GM12878 (cell line): ENCODE results near the gene CYB5D1. TPM values are rescaled to one million over a fixed set of nuclear protein-coding genes. Genes with fewer than 3 reads are reported as not detected.
A peak's percentile ranks its signal among the peaks of the same experiment; 100 is the strongest.

Source experiments
- ATAC-seq: fragments of 200-7000 bp; cut with Tn5 transposase; 3 replicates; pipeline ENCODE4 v1.9.1; 2020; ENCODE audit warnings: mild to moderate bottlenecking, moderate library complexity
- BruUV-seq: library from RNA; stranded (reverse); fragments of 400-500 nt; replicated peaks from 2 replicates; lab custom pipeline; 2021; lab: Mats Ljungman, UMichigan
- CTCF ChIA-PET: fragments of 300-600 bp; sonication (Branson Sonifier 250); formaldehyde crosslinking; extraction: SDS; loops from one replicate; lab custom pipeline; 2021; ENCODE audit warnings: inconsistent platforms; lab: Yijun Ruan, JAX
- POLR2A ChIA-PET: fragments of 350-600 bp; formaldehyde crosslinking; extraction: SDS; loops from one replicate; lab custom pipeline; 2021; ENCODE audit warnings: inconsistent platforms; lab: Charles Lee
- RAD21 ChIA-PET: fragments of 300-600 bp; sonication (Branson Sonifier 250); formaldehyde crosslinking; loops from one replicate; lab custom pipeline; 2023; ENCODE audit warnings: antibody characterized with exemption; ENCODE audit not compliant: unreplicated experiment; lab: Charles Lee
- SMC1A ChIA-PET: fragments of 300-600 bp; sonication (Branson Sonifier 250); formaldehyde crosslinking; loops from one replicate; lab custom pipeline; 2023; ENCODE audit not compliant: unreplicated experiment, uncharacterized antibody; lab: Charles Lee
- DNase-seq: peaks from one replicate; pipeline ENCODE4 v3.0.0-alpha.2; 2011; ENCODE audit warnings: low read depth, low spot score
- FAIRE-seq: peaks from 3 replicates; lab custom pipeline; 2011; peaks lifted over from hg19 to GRCh38; lab: Jason Lieb, UNC
- H2AFZ ChIP-seq: 2 replicates; pipeline ENCODE4 v1.6.0; 2011; ENCODE audit warnings: low read depth, low read length, control low read depth; ENCODE audit not compliant: control insufficient read depth
- H3K27ac ChIP-seq: 2 replicates; pipeline ENCODE4 v1.5.1; 2011; ENCODE audit warnings: control low read depth; ENCODE audit not compliant: control insufficient read depth, insufficient read depth
- H3K27me3 ChIP-seq, 2 experiments: replicated peaks in 1 of 2; 2 replicates each; pipeline versions ENCODE4 v1.6.0 to v1.6.1; 2011; ENCODE audit warnings: low read length in 1 of 2; ENCODE audit not compliant: control insufficient read depth in 2 of 2, insufficient read depth in 2 of 2
- H3K36me3 ChIP-seq, 2 experiments: 2 replicates each; pipeline ENCODE4 v1.5.1; 2011; ENCODE audit warnings: low read length in 1 of 2; ENCODE audit not compliant: control insufficient read depth in 2 of 2, insufficient read depth in 2 of 2
- H3K4me1 ChIP-seq: 2 replicates; pipeline ENCODE4 v1.6.1; 2011; ENCODE audit warnings: mild to moderate bottlenecking, low read length, moderate library complexity, mixed read lengths; ENCODE audit not compliant: control insufficient read depth, insufficient read depth
- H3K4me2 ChIP-seq: 2 replicates; pipeline ENCODE4 v1.6.0; 2011; ENCODE audit warnings: control low read depth; ENCODE audit not compliant: control insufficient read depth, insufficient read depth
- H3K4me3 ChIP-seq: fragments of 200-600 bp; sonication (generic); 2 replicates; pipeline ENCODE4 v1.5.1; 2016
- H3K79me2 ChIP-seq: 2 replicates; pipeline ENCODE4 v1.6.0; 2011; ENCODE audit warnings: low read length; ENCODE audit not compliant: control insufficient read depth, insufficient read depth
- H3K9ac ChIP-seq: 2 replicates; pipeline ENCODE4 v1.8.0; 2011; ENCODE audit warnings: low read length, control low read depth, mixed read lengths; ENCODE audit not compliant: control insufficient read depth, insufficient read depth
- H3K9me3 ChIP-seq: replicated peaks from 3 replicates; pipeline ENCODE4 v1.5.1; 2011; ENCODE audit warnings: mild to moderate bottlenecking, low read length; ENCODE audit not compliant: control insufficient read depth, insufficient read depth
- H4K20me1 ChIP-seq: 2 replicates; pipeline ENCODE4 v1.6.0; 2011; ENCODE audit not compliant: control insufficient read depth, insufficient read depth
- ATF3 ChIP-seq: IDR thresholded peaks from 2 replicates; pipeline ENCODE4 v1.6.1; 2011; ENCODE audit warnings: low read depth, mild to moderate bottlenecking, low read length, moderate library complexity, borderline replicate concordance; ENCODE audit errors: extremely low read depth
- BHLHE40 ChIP-seq, 2 experiments: fragments of 450-650 bp in 1 of 2; IDR thresholded peaks; 2 replicates each; pipeline ENCODE4 v1.6.1; 2011 to 2017; ENCODE audit warnings: low read depth in 2 of 2, borderline replicate concordance in 1 of 2, improper control_type of control experiment in 1 of 2, low read length in 1 of 2, mild to moderate bottlenecking in 1 of 2
- BRCA1 ChIP-seq: IDR thresholded peaks from 2 replicates; pipeline ENCODE4 v1.6.1; 2011; ENCODE audit warnings: low read depth, low read length, improper control_type of control experiment
- CBX5 ChIP-seq: sonication (generic); IDR thresholded peaks from 2 replicates; pipeline ENCODE4 v1.6.1; 2016; ENCODE audit warnings: low read depth, moderate library complexity, mild to moderate bottlenecking, inconsistent platforms
- CTCF ChIP-seq, 3 experiments: IDR thresholded peaks in 2 of 3; conservative IDR thresholded peaks in 1 of 3; 2 replicates each; pipeline ENCODE4 v1.5.1; 2011; ENCODE audit warnings: low read depth in 3 of 3, low read length in 3 of 3, mild to moderate bottlenecking in 3 of 3, control low read depth in 2 of 3, moderate library complexity in 2 of 3, inconsistent platforms in 1 of 3, mixed read lengths in 1 of 3; ENCODE audit not compliant: control insufficient read depth in 2 of 3, insufficient read depth in 1 of 3; ENCODE audit errors: extremely low read depth in 1 of 3
- ETV6 ChIP-seq, 2 experiments: fragments of 450-650 bp in 1 of 2; IDR thresholded peaks in 1 of 2; conservative IDR thresholded peaks in 1 of 2; 2 replicates each; pipeline ENCODE4 v1.6.1; 2014; ENCODE audit warnings: antibody characterized with exemption in 1 of 2, borderline replicate concordance in 1 of 2, low read depth in 1 of 2, mild to moderate bottlenecking in 1 of 2, moderate library complexity in 1 of 2
- HDAC6 ChIP-seq: fragments of 200-600 bp; sonication (generic); IDR thresholded peaks from one replicate; pipeline ENCODE4 v1.8.0; 2017; ENCODE audit warnings: antibody characterized with exemption; ENCODE audit not compliant: unreplicated experiment
- LARP7 ChIP-seq: fragments of 450-650 bp; IDR thresholded peaks from 2 replicates; pipeline ENCODE4 v1.6.1; 2017; ENCODE audit warnings: mild to moderate bottlenecking
- PAX5 ChIP-seq: IDR thresholded peaks from 2 replicates; pipeline ENCODE4 v1.6.1; 2011; ENCODE audit warnings: low read depth, low read length, borderline replicate concordance
- RAD21 ChIP-seq: IDR thresholded peaks from 2 replicates; pipeline ENCODE4 v1.6.1; 2011; ENCODE audit warnings: mild to moderate bottlenecking, low read depth, low read length, moderate library complexity; ENCODE audit not compliant: insufficient read depth
- RELB ChIP-seq: fragments of 450-650 bp; IDR thresholded peaks from 2 replicates; pipeline ENCODE4 v1.6.1; 2017; ENCODE audit warnings: low read depth, mild to moderate bottlenecking, moderate library complexity
- USF1 ChIP-seq: IDR thresholded peaks from 2 replicates; pipeline ENCODE4 v1.6.1; 2011; ENCODE audit warnings: borderline replicate concordance, low read depth, mild to moderate bottlenecking, moderate library complexity, mixed read lengths, low read length; ENCODE audit not compliant: insufficient read depth; ENCODE audit errors: extremely low read length
- YY1 ChIP-seq: IDR thresholded peaks from 2 replicates; pipeline ENCODE4 v1.6.1; 2011; ENCODE audit warnings: low read depth, mild to moderate bottlenecking, low read length
- ZNF207 ChIP-seq: fragments of 450-650 bp; IDR thresholded peaks from 2 replicates; pipeline ENCODE4 v1.6.1; 2014; ENCODE audit warnings: antibody characterized with exemption, mild to moderate bottlenecking, borderline replicate concordance
- WGBS: methylation state at CpG from one replicate; pipeline ENCODE4 v1.1.6; 2016; ENCODE audit warnings: low lambda C conversion rate; ENCODE audit not compliant: insufficient replicate concordance, insufficient coverage; ENCODE audit errors: missing lambda C conversion rate; 5-methylcytosine and 5-hydroxymethylcytosine counted together
- in situ Hi-C: fragments of 300-500 bp; cut with MboI; formaldehyde crosslinking; loops from 9 replicates; pipeline ENCODE4 v1.14.3; 2018; ENCODE audit warnings: mixed read lengths
- intact Hi-C: fragments of 100-400 bp; cut with micrococcal nuclease; formaldehyde crosslinking; loops from one replicate; pipeline ENCODE4 v1.14.2; 2022; ENCODE audit not compliant: unreplicated experiment
- polyA plus RNA-seq, 11 experiments: library from polyadenylated mRNA; depleted of rRNA in 4 of 11; unstranded in 6 of 11; stranded (reverse) in 5 of 11; fragments of >200 nt; fragmentation: Nextera tagmentation in 4 of 11; fragmentation: Illumina TruSeq in 1 of 11; extraction: Ambion mirVana in 4 of 11; extraction: Trizol in 1 of 11; gene quantifications; 1 replicate in 1 of 11; 2 replicates in 10 of 11; pipeline versions ENCODE4 v1.2.1 to v1.2.3, GENCODE V29; 2011 to 2016; ENCODE audit warnings: inconsistent platforms in 2 of 11, missing spikeins in 2 of 11, low read depth in 1 of 11
- total RNA-seq, 4 experiments: library from RNA; depleted of rRNA in 3 of 4; stranded (reverse); fragments of >200 nt in 3 of 4; fragmentation: Illumina TruSeq in 1 of 4; extraction: Trizol in 1 of 4; gene quantifications; 2 replicates each; pipeline versions ENCODE4 v1.2.1 to v1.2.3, GENCODE V29; 2013 to 2021

CYB5D1 gene
- total and polyA plus RNA-seq, 10 of the 15 experiments (the other 5 are each of a cell fraction or from before 2014, with no cell fraction given), result 1.6 to 8.7 (median 6.4) TPM

- Histone ChIP-seq H3K27ac (peak overlapping the region; percentile 96), H3K36me3 (no peaks in the 10 kb centered on the region; a peak in 2 of 4 replicates), H4K20me1 (no peaks in the 10 kb centered on the region), H3K9ac (peak overlapping the region; percentile 86), H3K79me2 (peaks cover 17% of the 10 kb centered on the region), H3K27me3 (no peaks in the 10 kb centered on the region), H3K4me1 (peaks cover 17% of the 10 kb centered on the region), H3K9me3 (no peaks in the 10 kb centered on the region), H3K4me2 (peak overlapping the region; percentile 79), H3K4me3 (peak overlapping the region; percentile 96), H2AFZ (no peak overlapping the region)
- ChIA-PET POLR2A (no interaction called here), SMC1A (interaction anchor here (0.8 to 2.4 kb wide), 2 partner anchors 10 to 131 kb away, joined by 4 to 9 read pairs; no protein-coding TSS in a partner anchor), RAD21 (interaction anchor here (0.6 to 7.4 kb wide), 3 partner anchors 15 to 274 kb away, joined by 3 to 65 read pairs (median 3); no protein-coding TSS in a partner anchor), CTCF (interaction anchor here (0.9 to 15.5 kb wide), 3 partner anchors 19 to 198 kb away, joined by 3 to 308 read pairs (median 75); no protein-coding TSS in a partner anchor)
- ATAC-seq, result peak; percentile 20
- DNase-seq, result no peak
- WGBS, result 52% methylated on average over 20 of the region's 20 CpGs
- BruUV-seq, result no TSS peak
- FAIRE-seq, result no peak
- TF ChIP-seq CTCF (IDR thresholded peaks at IDR 0.05 in 2 of 3, conservative IDR thresholded peaks at IDR 0.05 in 1 of 3; ENCODE audit: control insufficient read depth in 2 of 3, extremely low read depth in 1 of 3, insufficient read depth in 1 of 3, low read depth in 3 of 3, low read length in 3 of 3) (peak; percentile 15 to 44 (median 31); a peak in 3 of 6 replicates), USF1 (no peak), RELB (no peak), RAD21 (peak; percentile 21; the same call in 1 of the 2 replicates), HDAC6 (no peak), ATF3 (no peak), CBX5 (no peak), LARP7 (no peak), BHLHE40 (IDR thresholded peaks at IDR 0.05; ENCODE audit: borderline replicate concordance in 1 of 2, low read depth in 2 of 2, low read length in 1 of 2) (0 out of 4 replicates have a peak, but pooled peaks of 1 of the 2 experiments have one; percentile 11), ZNF207 (no peak), YY1 (peak; percentile 80), BRCA1 (no peak), ETV6 (conservative IDR thresholded peaks at IDR 0.05 in 1 of 2, IDR thresholded peaks at IDR 0.05 in 1 of 2; ENCODE audit: borderline replicate concordance in 1 of 2, low read depth in 1 of 2) (no peak), PAX5 (no peak)
- intact Hi-C loops, result loop anchor here (5.0 kb wide), 1 partner anchor 171 kb away; the partner anchor contains the start of genes TP53 and WRAP53
- in situ Hi-C loops, result no loop called here
These were observed 663 bp downstream of the CYB5D1 start for GRCh38 chr17:7858522-7858810.
